H9 (cell line): ENCODE data around the gene AMER3. TPM values are rescaled to one million over a fixed set of nuclear protein-coding genes. Genes with fewer than 3 reads are reported as not detected.
A peak's percentile ranks its signal among the peaks of the same experiment; 100 is the strongest.
"Not testable (repeated sequence)": the region's sequence is repeated elsewhere in the genome, so short reads cannot be mapped to it uniquely, and the experiment has no call there.

Experiments used
- DNase-seq: peaks from one replicate; pipeline ENCODE4 v3.0.0-alpha.2; 2017
- H2AFZ ChIP-seq: one replicate; pipeline ENCODE4 v1.6.1; 2013; ENCODE audit warnings: mild to moderate bottlenecking, low read length, control low read depth, moderate library complexity
- H2AK5ac ChIP-seq: 2 replicates; pipeline ENCODE4 v1.6.1; 2013; ENCODE audit warnings: low read length, control low read depth, mixed read lengths; ENCODE audit not compliant: insufficient read length
- H2BK120ac ChIP-seq: one replicate; pipeline ENCODE4 v1.6.1; 2013; ENCODE audit warnings: low read depth, mild to moderate bottlenecking, low read length, control low read depth, inconsistent platforms; ENCODE audit not compliant: poor library complexity, severe bottlenecking
- H2BK12ac ChIP-seq: 2 replicates; pipeline ENCODE4 v1.6.1; 2013; ENCODE audit warnings: low read length, control low read depth, mixed read lengths, low read depth; ENCODE audit not compliant: insufficient read length
- H2BK15ac ChIP-seq: 2 replicates; pipeline ENCODE4 v1.6.1; 2013; ENCODE audit warnings: low read depth, low read length, control low read depth
- H2BK20ac ChIP-seq: one replicate; pipeline ENCODE4 v1.6.1; 2013; ENCODE audit warnings: low read depth, mild to moderate bottlenecking, low read length, control low read depth, inconsistent platforms; ENCODE audit not compliant: poor library complexity, severe bottlenecking
- H2BK5ac ChIP-seq: 2 replicates; pipeline ENCODE4 v1.6.1; 2013; ENCODE audit warnings: low read length, control low read depth, mixed read lengths; ENCODE audit not compliant: insufficient read length
- H3K14ac ChIP-seq: 2 replicates; pipeline ENCODE4 v1.6.1; 2013; ENCODE audit warnings: low read length, control low read depth; ENCODE audit not compliant: insufficient read depth
- H3K18ac ChIP-seq: 2 replicates; pipeline ENCODE4 v1.6.1; 2013; ENCODE audit warnings: low read depth, mild to moderate bottlenecking, mixed read lengths, low read length, control low read depth; ENCODE audit not compliant: insufficient read length
- H3K23ac ChIP-seq: 2 replicates; pipeline ENCODE4 v1.6.1; 2013; ENCODE audit warnings: low read length, control low read depth, mixed read lengths, low read depth; ENCODE audit not compliant: insufficient read length
- H3K23me2 ChIP-seq: 2 replicates; pipeline ENCODE4 v1.6.1; 2013; ENCODE audit warnings: low read depth, mild to moderate bottlenecking, mixed read lengths, low read length, control low read depth; ENCODE audit not compliant: insufficient read length, poor library complexity, severe bottlenecking
- H3K27ac ChIP-seq: 2 replicates; pipeline ENCODE4 v1.5.1; 2013; ENCODE audit warnings: low read length, control low read depth, mixed read lengths, low read depth; ENCODE audit not compliant: insufficient read length
- H3K27me3 ChIP-seq: 2 replicates; pipeline ENCODE4 v1.6.1; 2013; ENCODE audit warnings: low read length, control low read depth, inconsistent platforms; ENCODE audit not compliant: insufficient read depth
- H3K4ac ChIP-seq: 2 replicates; pipeline ENCODE4 v1.6.1; 2013; ENCODE audit warnings: low read depth, mild to moderate bottlenecking, control low read depth, inconsistent platforms, low read length, moderate library complexity
- H3K4me1 ChIP-seq: 2 replicates; pipeline ENCODE4 v1.6.1; 2013; ENCODE audit warnings: low read length, control low read depth, inconsistent platforms; ENCODE audit not compliant: insufficient read depth
- H3K4me2 ChIP-seq: 2 replicates; pipeline ENCODE4 v1.6.1; 2013; ENCODE audit warnings: low read length, control low read depth, mixed read lengths; ENCODE audit not compliant: insufficient read length, insufficient read depth
- H3K56ac ChIP-seq: 2 replicates; pipeline ENCODE4 v1.6.1; 2013; ENCODE audit warnings: low read depth, mild to moderate bottlenecking, mixed read lengths, low read length, control low read depth; ENCODE audit not compliant: insufficient read length
- H3K79me1 ChIP-seq: 2 replicates; pipeline ENCODE4 v1.6.1; 2013; ENCODE audit warnings: low read depth, mild to moderate bottlenecking, moderate library complexity, low read length, control low read depth, inconsistent platforms; ENCODE audit not compliant: insufficient read depth, poor library complexity, severe bottlenecking
- H3K79me2 ChIP-seq: 2 replicates; pipeline ENCODE4 v1.6.1; 2013; ENCODE audit warnings: low read length, control low read depth, inconsistent platforms; ENCODE audit not compliant: insufficient read depth
- H3K9ac ChIP-seq: 2 replicates; pipeline ENCODE4 v1.6.1; 2013; ENCODE audit warnings: low read length, control low read depth, mixed read lengths; ENCODE audit not compliant: insufficient read length; ENCODE audit errors: extremely low read depth
- H3K9me3 ChIP-seq: one replicate; pipeline ENCODE4 v1.6.1; 2013; ENCODE audit warnings: low read depth, low read length, inconsistent platforms; ENCODE audit not compliant: control insufficient read depth
- H3T11ph ChIP-seq: one replicate; pipeline ENCODE4 v1.6.1; 2013; ENCODE audit warnings: mild to moderate bottlenecking, low read length, control low read depth, inconsistent platforms
- H4K20me1 ChIP-seq: one replicate; pipeline ENCODE4 v1.6.1; 2013; ENCODE audit not compliant: control insufficient read depth, insufficient read length, insufficient read depth
- H4K5ac ChIP-seq: 2 replicates; pipeline ENCODE4 v1.6.1; 2013; ENCODE audit warnings: low read depth, mild to moderate bottlenecking, mixed read lengths, low read length, control low read depth; ENCODE audit not compliant: insufficient read length
- H4K8ac ChIP-seq: replicated peaks from 2 replicates; pipeline ENCODE4 v1.6.1; 2013; ENCODE audit warnings: low read length, control low read depth, mixed read lengths, low read depth; ENCODE audit not compliant: insufficient read length
- H4K91ac ChIP-seq: 2 replicates; pipeline ENCODE4 v1.6.1; 2013; ENCODE audit warnings: low read depth, mild to moderate bottlenecking, moderate library complexity, mixed read lengths, low read length, control low read depth; ENCODE audit not compliant: insufficient read length
- H3K27ac Mint-ChIP-seq, 3 experiments: 2 replicates in 2 of 3; 3 replicates in 1 of 3; pipeline ENCODE4 v1.8.0; 2020 to 2021; ENCODE audit warnings: mixed read lengths in 3 of 3, mild to moderate bottlenecking in 1 of 3, moderate library complexity in 1 of 3
- H3K27me3 Mint-ChIP-seq: 2 replicates; pipeline ENCODE4 v1.8.0; 2021; ENCODE audit warnings: low read depth, mild to moderate bottlenecking, moderate library complexity, mixed read lengths
- H3K36me3 Mint-ChIP-seq, 3 experiments: 2 replicates in 2 of 3; 3 replicates in 1 of 3; pipeline ENCODE4 v1.8.0; 2020 to 2021; ENCODE audit warnings: low read depth in 3 of 3, mixed read lengths in 3 of 3; ENCODE audit not compliant: insufficient read depth in 1 of 3
- H3K4me1 Mint-ChIP-seq, 2 experiments: 2 replicates each; pipeline ENCODE4 v1.8.0; 2020; ENCODE audit warnings: mixed read lengths in 2 of 2
- H3K4me3 Mint-ChIP-seq, 2 experiments: 2 replicates in 1 of 2; 3 replicates in 1 of 2; pipeline ENCODE4 v1.8.0; 2020 to 2021; ENCODE audit warnings: mild to moderate bottlenecking in 2 of 2, mixed read lengths in 2 of 2, moderate library complexity in 1 of 2
- H3K9me3 Mint-ChIP-seq, 2 experiments: 2 replicates in 1 of 2; 3 replicates in 1 of 2; pipeline ENCODE4 v1.8.0; 2020; ENCODE audit warnings: mild to moderate bottlenecking in 2 of 2, mixed read lengths in 2 of 2, moderate library complexity in 1 of 2
- CTCF ChIP-seq: fragments of 200-600 bp; sonication (generic); conservative IDR thresholded peaks from 3 replicates; pipeline ENCODE4 v1.8.0; 2021; ENCODE audit warnings: antibody characterized with exemption, mild to moderate bottlenecking
- WGBS: extraction: QIAGEN DNeasy Blood & Tissue Kit; methylation state at CpG from one replicate; pipeline ENCODE4 v1.1.7; 2013; ENCODE audit warnings: missing lambda C conversion rate, low lambda C conversion rate, mixed read lengths; ENCODE audit not compliant: insufficient read length; ENCODE audit errors: extremely low coverage; 5-methylcytosine and 5-hydroxymethylcytosine counted together
- total RNA-seq: library from RNA; stranded (reverse); gene quantifications from 2 replicates; pipeline ENCODE4 v1.2.1, GENCODE V29; 2021

The AMER3 gene
- total RNA-seq, 1 experiment from 2014 or later: 0.59 TPM

GRCh38 chr2:130729322-130730299, 25.7 kb upstream of the AMER3 start:
- no peak overlapping the region for H4K91ac ChIP-seq
- no peak overlapping the region; the same call in 1 of the 2 replicates for H3K14ac ChIP-seq
- no peak overlapping the region for H2BK20ac ChIP-seq
- H3T11ph ChIP-seq: no peak overlapping the region
- H3K4ac ChIP-seq: no peak overlapping the region
- H3K9ac ChIP-seq: no peak overlapping the region
- no peak overlapping the region for H2BK15ac ChIP-seq
- H3K9me3 ChIP-seq: no peaks in the 10 kb centered on the region
- Mint-ChIP-seq H3K27ac (no peak overlapping the region), H3K9me3 (no peaks in the 10 kb centered on the region), H3K36me3 (no peaks in the 10 kb centered on the region), H3K4me3 (0 out of 5 replicates have a peak overlapping the region, but pooled peaks of 1 of the 2 experiments have one; percentile 24), H3K4me1 (peaks cover 6% of the 10 kb centered on the region in 2 experiments), H3K27me3 (peaks cover 26% of the 10 kb centered on the region)
- H2AFZ ChIP-seq: no peak overlapping the region
- TF ChIP-seq CTCF: no peak
- no peak overlapping the region for H4K8ac ChIP-seq
- no peak overlapping the region for H2AK5ac ChIP-seq
- H3K23ac ChIP-seq: no peak overlapping the region
- H3K79me1 ChIP-seq: no peaks in the 10 kb centered on the region
- no peak overlapping the region for H2BK120ac ChIP-seq
- no peaks in the 10 kb centered on the region for H3K79me2 ChIP-seq
- no peak overlapping the region for H2BK12ac ChIP-seq
- no peaks in the 10 kb centered on the region for H3K4me1 ChIP-seq
- H3K23me2 ChIP-seq: peaks cover 13% of the 10 kb centered on the region
- H3K56ac ChIP-seq: no peak overlapping the region
- DNase-seq: no peak
- peaks cover 3% of the 10 kb centered on the region; the same call in 1 of the 2 replicates for H3K27me3 ChIP-seq
- no CpG with 5 or more reads among the region's 17 CpGs for WGBS
- no peak overlapping the region for H3K27ac ChIP-seq
- H4K5ac ChIP-seq: no peak overlapping the region
- H4K20me1 ChIP-seq: no peaks in the 10 kb centered on the region
- no peak overlapping the region for H3K18ac ChIP-seq
- no peak overlapping the region for H2BK5ac ChIP-seq
- H3K4me2 ChIP-seq: no peak overlapping the region

GRCh38 chr2:130732257-130732656, 23.1 kb upstream of the AMER3 start:
- not testable (repeated sequence) for H3K4me1 Mint-ChIP-seq, H3K36me3 Mint-ChIP-seq, H2BK20ac ChIP-seq, H3K9ac ChIP-seq, H3K23me2 ChIP-seq, H3K23ac ChIP-seq, H2BK120ac ChIP-seq, H4K8ac ChIP-seq, H4K20me1 ChIP-seq, H3K18ac ChIP-seq, H3K27ac Mint-ChIP-seq, H3K79me2 ChIP-seq, DNase-seq, H2BK15ac ChIP-seq, H3K79me1 ChIP-seq, H3K27me3 ChIP-seq, H4K5ac ChIP-seq, H2BK12ac ChIP-seq, H3K27ac ChIP-seq, H2AK5ac ChIP-seq, H3K9me3 ChIP-seq, H3K56ac ChIP-seq, H3K9me3 Mint-ChIP-seq, H3K4me1 ChIP-seq, H2AFZ ChIP-seq, H2BK5ac ChIP-seq, H3K4me3 Mint-ChIP-seq, H3K14ac ChIP-seq, H3K4ac ChIP-seq, H3K4me2 ChIP-seq, H3T11ph ChIP-seq, H4K91ac ChIP-seq
- no CpG with 5 or more reads among the region's 11 CpGs for WGBS
- peaks cover 22% of the 10 kb centered on the region for H3K27me3 Mint-ChIP-seq
